Endothelial cell (in vitro differentiated cells): ENCODE results near the gene TMEM88. TPM values are rescaled to one million over a fixed set of nuclear protein-coding genes. Genes with fewer than 3 reads are reported as not detected.

Experiments
- DNase-seq: peaks from one replicate; pipeline ENCODE4 v3.0.0; 2021; ENCODE audit warnings: low spot score
- H3K27ac Mint-ChIP-seq: one replicate; pipeline ENCODE4 v1.8.0; 2021; ENCODE audit warnings: mixed read lengths, inconsistent platforms; ENCODE audit not compliant: unreplicated experiment
- H3K27me3 Mint-ChIP-seq: one replicate; pipeline ENCODE4 v1.8.0; 2021; ENCODE audit warnings: mild to moderate bottlenecking, moderate library complexity, mixed read lengths, inconsistent platforms; ENCODE audit not compliant: unreplicated experiment
- H3K36me3 Mint-ChIP-seq: one replicate; pipeline ENCODE4 v1.8.0; 2021; ENCODE audit warnings: mild to moderate bottlenecking, low read depth, mixed read lengths, inconsistent platforms; ENCODE audit not compliant: unreplicated experiment
- H3K4me1 Mint-ChIP-seq: one replicate; pipeline ENCODE4 v1.8.0; 2021; ENCODE audit warnings: mild to moderate bottlenecking, mixed read lengths, inconsistent platforms; ENCODE audit not compliant: unreplicated experiment
- H3K4me3 Mint-ChIP-seq: one replicate; pipeline ENCODE4 v1.8.0; 2021; ENCODE audit warnings: mild to moderate bottlenecking, mixed read lengths, inconsistent platforms; ENCODE audit not compliant: unreplicated experiment
- H3K9me3 Mint-ChIP-seq: one replicate; pipeline ENCODE4 v1.8.0; 2021; ENCODE audit warnings: mixed read lengths, inconsistent platforms; ENCODE audit not compliant: unreplicated experiment
- CTCF ChIP-seq: fragments of 200-600 bp; sonication (generic); IDR thresholded peaks from one replicate; pipeline ENCODE4 v1.5.0; 2021; ENCODE audit warnings: antibody characterized with exemption; ENCODE audit not compliant: unreplicated experiment
- total RNA-seq: library from RNA; stranded (reverse); fragmentation: NEBNext Ultra II Directional; extraction: Animal tissue kit (Norgen Biotek cat#: 25700); gene quantifications from one replicate; pipeline ENCODE4 v1.2.1, GENCODE V29; 2021; ENCODE audit not compliant: unreplicated experiment

Gene TMEM88
- total RNA-seq, 1 donor from 2014 or later = 13.6 TPM

GRCh38 chr17:7864995-7865650 is 10.3 kb downstream of the TMEM88 start:
- Mint-ChIP-seq H3K27ac (no peak overlapping the region), H3K4me1 (peaks cover 35% of the 10 kb centered on the region), H3K36me3 (peaks cover 24% of the 10 kb centered on the region), H3K4me3 (no peak overlapping the region), H3K9me3 (no peaks in the 10 kb centered on the region), H3K27me3 (peaks cover 5% of the 10 kb centered on the region)
- DNase-seq = no peak
- no peak for TF ChIP-seq CTCF

DNA sequence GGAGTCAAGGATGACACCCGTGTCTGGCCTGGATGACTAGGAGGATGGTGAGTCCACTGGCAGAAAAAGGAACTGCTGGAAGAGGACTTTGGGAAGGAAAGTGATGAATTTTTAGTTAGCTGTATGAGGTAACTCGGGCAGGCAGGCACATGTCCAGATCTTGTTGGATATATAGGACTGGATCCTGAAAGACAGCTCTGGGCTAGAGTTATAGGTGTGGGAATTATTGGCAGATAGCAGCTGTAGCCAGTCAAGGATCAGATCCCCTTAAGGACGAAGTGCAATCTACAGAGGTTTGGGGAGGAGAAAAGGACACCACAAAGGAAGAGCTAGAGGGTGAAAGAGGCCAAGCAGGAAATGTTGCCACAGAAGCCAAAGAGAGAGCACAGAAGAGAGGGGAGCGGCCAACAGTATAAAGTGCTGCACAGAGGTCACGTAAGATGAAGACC is 13.0 kb downstream of the TMEM88 start:
- Mint-ChIP-seq H3K4me3 (peak overlapping the region; percentile 68), H3K4me1 (peaks cover 18% of the 10 kb centered on the region), H3K27ac (no peak overlapping the region), H3K9me3 (no peaks in the 10 kb centered on the region), H3K27me3 (peaks cover 3% of the 10 kb centered on the region), H3K36me3 (peaks cover 16% of the 10 kb centered on the region)
- DNase-seq = no peak
- TF ChIP-seq CTCF = no peak

GRCh38 chr17:7873051-7873450 is 18.2 kb downstream of the TMEM88 start:
- no peak for TF ChIP-seq CTCF
- no peak overlapping the region for H3K27ac Mint-ChIP-seq
- H3K4me1 Mint-ChIP-seq = peaks cover 7% of the 10 kb centered on the region
- DNase-seq = no peak
- peaks cover 3% of the 10 kb centered on the region for H3K27me3 Mint-ChIP-seq
- no peak overlapping the region for H3K4me3 Mint-ChIP-seq
- peaks cover 16% of the 10 kb centered on the region for H3K36me3 Mint-ChIP-seq
- no peaks in the 10 kb centered on the region for H3K9me3 Mint-ChIP-seq

DNA sequence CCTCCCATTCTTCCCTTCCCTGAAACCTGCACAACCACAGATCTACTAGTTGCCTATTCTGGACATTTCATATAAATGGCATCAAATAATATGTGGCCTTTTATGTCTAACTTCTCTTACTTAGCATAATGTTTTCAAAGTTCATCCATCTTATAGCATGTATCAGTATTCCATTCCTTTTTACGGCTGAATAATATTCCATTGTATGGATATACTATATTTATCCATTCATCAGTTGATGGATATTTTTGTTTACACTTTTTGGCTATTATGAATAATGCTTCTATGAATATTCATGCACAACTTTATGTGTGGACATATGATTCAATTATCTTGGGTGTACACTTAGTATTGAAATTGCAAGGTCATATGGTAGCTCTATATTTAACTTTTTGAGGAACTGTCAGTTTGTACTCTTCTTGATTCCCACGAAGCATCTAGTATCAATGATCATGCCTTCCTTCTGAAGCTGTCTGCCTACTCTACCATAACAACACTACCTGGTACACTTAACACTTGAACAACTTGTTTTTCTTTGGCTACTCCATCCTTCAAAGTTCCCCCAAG is 21.0 kb downstream of the TMEM88 start:
- H3K4me3 Mint-ChIP-seq = no peak overlapping the region
- no peak for DNase-seq
- peaks cover 3% of the 10 kb centered on the region for H3K27me3 Mint-ChIP-seq
- H3K4me1 Mint-ChIP-seq = no peaks in the 10 kb centered on the region
- no peaks in the 10 kb centered on the region for H3K9me3 Mint-ChIP-seq
- H3K27ac Mint-ChIP-seq = no peak overlapping the region
- H3K36me3 Mint-ChIP-seq = peaks cover 14% of the 10 kb centered on the region
- TF ChIP-seq CTCF = no peak

DNA sequence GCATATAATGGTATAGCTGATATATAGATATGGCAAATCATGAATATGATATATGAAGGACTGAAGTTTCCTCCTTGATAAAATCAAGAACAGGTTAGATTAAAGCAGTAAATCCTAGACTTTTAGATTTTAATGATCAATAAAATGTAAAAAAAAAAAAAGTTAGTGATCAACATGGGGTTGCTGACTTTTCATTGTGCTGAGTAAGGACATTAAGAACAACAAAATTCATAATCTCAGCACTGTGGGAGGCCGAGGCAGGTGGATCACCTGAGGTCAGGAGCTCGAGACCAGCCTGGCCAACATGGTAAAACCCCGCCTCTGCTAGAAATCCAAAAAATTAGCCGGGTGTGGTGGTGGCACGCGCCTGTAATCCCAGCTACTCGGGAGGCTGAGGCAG is 23.4 kb downstream of the TMEM88 start:
- DNase-seq = no peak
- Mint-ChIP-seq H3K36me3 (peaks cover 12% of the 10 kb centered on the region), H3K27ac (no peak overlapping the region), H3K4me3 (no peak overlapping the region), H3K4me1 (no peaks in the 10 kb centered on the region), H3K9me3 (no peaks in the 10 kb centered on the region), H3K27me3 (peaks cover 3% of the 10 kb centered on the region)
- TF ChIP-seq CTCF = no peak
